NCI-H1417 (cell line): Measurements from ENCODE around the gene NDUFV3.
"Not testable (repeated sequence)": the region's sequence is repeated elsewhere in the genome, so short reads cannot be mapped to it uniquely, and the experiment has no call there.

Experiments used
- DNase-seq, 3 experiments: peaks; one replicate each; lab custom pipeline; 2025; lab: John Stamatoyannopoulos, UW

The NDUFV3 gene

DNA sequence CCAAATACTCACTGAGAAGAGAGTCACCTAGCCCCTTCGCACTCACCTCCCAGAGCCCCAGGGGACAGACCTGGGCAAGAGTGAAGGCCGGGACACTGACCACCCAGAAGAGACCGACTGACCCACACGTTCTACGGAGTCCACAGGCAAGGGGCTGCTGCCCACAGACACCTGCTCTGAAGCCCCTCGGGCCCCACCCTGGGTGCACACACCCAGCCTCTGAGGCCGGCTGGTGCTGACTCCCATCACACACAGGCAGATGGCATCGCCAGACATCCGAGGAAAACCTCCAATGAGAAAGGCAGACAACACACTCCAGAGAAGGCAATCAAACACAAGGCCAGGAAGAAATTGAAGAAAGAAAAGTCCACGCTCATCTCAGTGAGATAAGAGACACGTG lies 35.9 kb upstream of the NDUFV3 start:
- no peak for DNase-seq

DNA sequence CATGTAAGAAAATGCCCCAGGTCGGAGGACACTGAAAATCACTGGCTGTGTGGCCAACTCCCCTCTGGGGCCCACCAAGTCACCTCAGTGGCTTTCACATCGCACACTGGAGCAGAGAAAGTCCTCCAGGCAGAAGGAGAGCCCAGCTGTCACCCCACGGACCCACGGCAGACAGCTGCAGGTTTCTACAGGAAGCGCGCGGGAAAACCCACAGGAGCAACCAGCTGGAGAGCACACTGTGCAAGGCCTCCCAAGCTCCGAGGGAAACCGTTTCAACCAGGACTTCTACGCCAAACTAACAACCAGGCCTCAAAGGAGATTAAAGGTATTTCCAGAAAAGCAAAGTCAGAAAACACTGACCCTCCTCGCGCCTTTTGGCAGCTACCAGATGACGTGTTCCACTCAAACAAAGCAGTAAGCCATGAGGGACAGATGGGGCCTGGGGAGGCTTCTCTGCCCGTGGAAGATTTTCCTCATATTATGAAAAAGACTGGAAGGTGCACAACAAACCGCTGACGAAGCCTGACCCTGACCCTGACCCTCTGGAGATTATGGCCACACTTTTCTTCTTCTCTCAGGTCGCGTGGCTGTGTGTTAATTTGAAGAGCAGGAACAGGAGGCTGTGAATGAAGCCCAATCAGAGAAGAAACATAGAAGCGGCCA lies 34.8 kb upstream of the NDUFV3 start:
- DNase-seq: no peak

DNA sequence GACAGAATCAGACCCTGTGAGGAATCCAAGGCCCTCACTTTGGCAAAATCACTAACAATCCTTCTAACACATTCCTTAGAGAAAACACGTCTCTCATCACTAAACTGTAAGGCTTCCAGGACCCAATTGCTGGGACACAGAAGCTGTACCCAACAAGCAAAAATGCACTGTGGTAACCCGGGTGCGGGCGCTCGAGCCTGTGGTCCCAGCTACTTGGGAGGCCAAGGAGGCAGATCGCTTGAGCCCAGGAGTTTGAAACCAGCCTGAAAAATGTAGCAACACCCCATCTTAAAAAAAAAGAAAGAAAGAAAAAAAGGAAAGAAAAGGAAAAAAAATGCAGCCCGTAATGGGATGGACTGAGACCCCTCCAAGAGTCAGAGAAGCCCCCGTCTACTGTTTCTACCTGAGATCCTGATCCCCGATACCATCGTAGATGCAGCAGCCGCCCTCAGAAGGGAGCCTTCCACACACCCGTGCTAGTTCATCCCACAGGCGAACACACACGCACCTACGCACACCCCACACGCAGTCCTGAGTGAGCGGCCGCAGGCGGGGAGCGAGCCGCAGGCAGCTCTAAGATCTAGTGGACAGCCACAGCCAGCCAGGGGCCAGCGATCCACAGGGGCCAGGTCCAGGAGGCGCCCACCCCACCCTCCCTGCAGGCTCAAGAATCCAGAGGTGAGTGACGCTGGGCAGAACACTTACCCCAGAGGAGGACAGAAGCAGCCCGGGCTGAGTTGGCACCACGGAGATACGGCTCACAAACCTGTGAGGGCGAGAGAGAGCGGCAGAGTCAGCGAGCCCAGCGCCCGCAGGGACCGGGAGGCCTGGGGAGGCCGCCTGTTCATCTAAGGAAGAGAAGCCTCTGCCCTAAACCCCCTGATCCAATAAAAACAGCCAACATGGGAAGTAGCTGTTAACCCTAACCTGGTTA lies 33.9 kb upstream of the NDUFV3 start:
- no peak for DNase-seq

DNA sequence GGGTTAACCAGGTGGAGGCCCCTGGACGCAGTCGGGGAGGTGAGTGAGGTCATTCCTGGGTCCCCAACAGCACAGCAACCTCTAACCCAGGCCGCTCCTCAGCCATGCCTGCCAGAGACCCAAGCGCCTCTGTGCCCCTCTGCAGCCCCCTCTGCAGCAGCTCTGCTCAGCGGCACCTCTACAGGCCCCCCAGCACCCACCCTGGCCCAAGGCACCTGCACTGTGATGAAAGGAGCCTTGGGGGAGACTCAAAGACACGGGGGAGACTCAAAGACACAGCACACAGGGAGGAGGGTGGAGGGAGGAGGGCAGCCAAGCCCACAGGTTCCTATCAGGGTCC lies 33.2 kb upstream of the NDUFV3 start:
- DNase-seq: no peak

DNA sequence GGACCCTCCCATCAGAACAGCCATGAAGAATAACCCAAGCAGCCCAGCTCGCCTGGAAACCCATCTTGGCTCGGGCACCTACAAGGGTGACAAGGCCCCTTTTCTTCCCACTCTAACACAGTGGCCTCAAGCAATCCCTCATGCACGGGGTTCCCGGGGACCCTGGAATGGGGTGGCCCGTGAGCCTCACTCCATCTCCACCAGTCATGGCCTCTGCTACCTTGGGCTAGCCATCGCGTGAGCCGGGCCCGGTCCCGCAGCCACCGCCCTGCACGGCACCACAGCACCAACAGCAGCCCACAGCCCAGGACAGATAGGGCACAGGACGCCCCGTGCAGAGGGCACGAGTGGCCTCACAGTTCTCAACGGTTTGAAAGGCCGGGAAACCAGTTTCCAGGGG lies 32.8 kb upstream of the NDUFV3 start:
- DNase-seq: no peak

DNA sequence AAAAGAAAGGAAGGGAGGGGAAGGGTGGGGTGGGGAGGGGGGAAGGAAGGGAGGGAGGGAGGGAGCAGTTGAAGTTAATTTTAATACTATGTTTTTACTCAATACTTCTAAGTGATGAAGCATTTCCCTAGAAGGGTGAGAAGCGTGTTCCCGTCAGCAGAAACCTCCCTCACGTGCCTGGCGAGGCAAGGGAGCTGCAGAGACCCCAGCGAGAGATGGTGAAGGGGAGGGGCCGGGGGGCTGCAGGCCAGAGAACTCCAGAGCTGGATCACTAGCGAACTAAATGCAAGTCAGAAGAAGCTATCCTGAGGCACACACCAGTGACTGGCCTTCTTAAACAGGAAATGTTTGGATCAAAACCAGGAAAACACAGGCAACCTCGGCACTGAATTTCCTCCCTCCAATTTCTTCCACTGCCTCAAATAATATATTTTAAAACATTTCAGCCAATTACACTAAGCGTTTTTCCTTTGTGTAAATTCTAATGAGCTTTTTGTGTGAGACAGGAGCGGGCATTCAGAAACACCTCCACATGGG lies 31.7 kb upstream of the NDUFV3 start:
- no peak for DNase-seq

DNA sequence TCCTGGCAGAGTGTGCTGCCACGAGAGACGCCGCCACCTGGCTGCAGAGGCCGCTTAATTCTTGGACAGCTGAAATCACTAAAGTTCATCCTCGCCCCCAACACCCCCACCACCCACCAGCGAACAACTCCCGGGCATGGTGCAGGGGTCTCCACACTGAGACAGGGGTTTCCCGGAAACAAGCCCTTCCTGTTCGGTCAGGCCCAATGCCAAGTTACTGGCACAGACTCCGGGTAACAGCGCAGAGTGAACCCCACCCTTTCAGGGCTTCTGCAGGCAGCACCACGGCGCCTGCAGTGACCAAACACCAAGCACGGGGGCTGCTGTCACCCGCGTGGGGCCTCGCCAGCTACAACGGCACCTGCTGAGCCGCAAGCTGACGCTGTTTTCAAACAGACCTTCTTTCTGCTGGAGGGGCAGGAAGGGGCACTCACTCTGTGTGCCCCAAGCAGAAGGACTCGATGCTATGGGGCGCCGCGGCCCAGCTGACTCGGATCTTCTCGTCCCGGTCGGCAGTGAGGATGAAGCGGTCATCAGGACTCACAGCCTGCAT lies 31.2 kb upstream of the NDUFV3 start:
- no peak for DNase-seq

DNA sequence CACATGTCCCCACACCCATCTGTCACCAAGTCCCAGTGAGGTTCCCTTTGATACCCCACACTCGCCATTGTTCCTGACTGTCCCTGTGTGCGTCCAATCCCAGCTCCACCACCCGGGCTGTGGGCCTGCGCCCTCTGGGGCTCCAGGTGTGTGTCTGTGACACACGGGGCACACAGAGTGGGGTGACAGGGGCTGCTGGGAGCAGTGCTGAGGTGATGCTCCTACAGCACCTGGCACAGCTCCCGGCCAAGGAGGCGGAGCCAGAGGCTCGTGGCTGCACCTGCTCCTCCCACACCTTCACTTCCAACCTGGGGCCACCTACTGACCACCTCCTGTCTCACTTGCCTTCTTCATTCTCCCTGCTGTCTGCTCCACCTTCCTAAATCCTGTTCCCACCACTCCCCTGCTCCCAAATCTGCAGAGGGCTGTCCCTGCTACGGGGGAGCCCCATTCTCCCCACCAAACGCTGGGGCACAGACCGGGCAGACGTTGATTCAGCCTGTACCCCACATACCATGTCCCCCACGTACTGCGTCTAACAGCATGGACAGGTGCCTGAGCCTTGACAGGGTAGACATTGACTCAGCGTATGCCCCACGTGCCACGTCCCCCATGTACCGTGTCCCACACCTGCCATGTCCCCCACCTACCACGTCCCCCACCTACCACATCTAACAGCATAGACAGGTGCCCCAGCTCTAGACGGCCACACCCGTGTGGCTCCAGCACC lies 30.2 kb upstream of the NDUFV3 start:
- peak in 1 of 3 experiments; percentile 5 for DNase-seq

DNA sequence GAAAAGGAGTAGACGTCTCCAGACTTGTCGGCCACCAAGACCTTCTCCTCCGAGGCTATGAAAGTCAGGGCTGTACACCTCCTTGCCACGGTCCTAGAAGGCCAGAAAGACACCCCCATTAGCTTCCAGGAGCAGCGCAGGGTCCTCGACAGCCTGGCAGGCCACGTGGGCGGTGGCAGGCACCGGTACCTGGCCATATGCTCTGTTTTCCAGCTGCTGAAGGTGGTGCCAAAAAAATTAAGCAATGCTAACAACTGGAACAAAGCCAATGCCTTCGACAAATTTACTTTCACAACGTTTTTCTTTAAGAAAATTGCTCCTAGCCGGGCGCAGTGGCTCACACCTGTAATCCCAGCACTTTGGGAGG lies 29.6 kb upstream of the NDUFV3 start:
- DNase-seq: no peak

DNA sequence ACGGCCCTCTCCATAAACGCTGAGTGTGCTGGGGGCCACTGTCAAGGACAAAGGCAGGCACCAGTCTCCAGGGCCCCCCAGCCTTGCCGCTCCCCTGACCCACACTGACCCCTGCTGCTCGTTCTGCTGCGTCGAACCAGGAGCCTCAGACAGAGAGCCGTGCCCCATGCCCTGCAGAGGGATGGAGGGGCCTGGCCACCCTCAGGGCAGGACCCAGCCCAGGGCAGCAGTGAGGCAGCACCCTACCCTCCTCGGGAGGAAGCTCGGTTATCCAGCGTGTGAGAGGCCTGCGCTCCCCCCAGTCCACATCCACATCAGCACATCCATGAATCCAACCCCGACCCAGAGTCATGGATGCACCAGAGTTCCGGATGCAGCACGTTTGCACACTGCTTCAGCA lies 28.8 kb upstream of the NDUFV3 start:
- DNase-seq: no peak

DNA sequence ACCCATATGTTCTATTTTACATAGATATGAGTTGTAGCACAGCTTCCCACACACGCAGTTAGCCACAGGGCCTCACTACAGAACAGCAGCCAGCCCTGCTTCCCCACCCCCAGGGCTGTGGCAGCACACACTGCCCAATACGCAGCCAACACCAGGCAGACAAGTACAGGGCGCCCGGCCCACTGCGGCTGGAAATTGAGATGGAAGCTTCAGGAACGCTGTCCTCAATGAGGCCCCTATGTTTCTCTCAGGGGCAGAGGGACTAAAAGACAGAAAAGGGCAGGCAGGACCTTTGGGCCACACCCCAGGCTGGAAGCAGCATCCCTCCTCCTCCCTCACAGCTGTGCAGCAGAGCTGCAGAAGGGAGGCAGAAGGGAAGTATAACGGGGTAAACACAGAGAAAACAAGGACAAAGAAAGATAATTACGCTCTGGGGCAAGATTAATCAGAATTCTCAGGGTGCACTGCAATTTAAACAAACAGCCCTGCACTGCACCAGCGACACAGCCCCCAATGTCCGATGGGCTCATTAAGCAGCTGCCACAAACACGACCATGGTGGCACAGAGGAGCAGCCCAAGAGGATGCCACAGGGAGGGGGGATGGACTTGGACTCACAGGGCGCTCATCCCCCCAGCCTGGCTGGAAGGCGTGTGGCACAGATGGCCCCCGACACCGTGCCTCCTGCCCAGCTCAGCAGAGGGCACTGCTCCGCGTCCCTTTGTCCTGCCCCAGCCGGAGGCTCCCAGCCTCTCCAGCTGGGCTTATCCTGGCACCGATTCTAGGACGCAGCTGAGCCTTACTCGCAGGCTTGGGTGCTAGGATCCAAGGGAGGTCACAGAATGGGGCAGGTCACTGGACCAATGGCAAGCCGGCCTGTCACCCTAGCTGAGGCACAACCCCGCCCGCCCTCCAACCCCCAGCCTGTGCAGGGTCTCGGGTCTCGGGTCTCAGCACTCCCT lies 28.0 kb upstream of the NDUFV3 start:
- peak in 2 of 3 experiments; percentile 38 to 69 for DNase-seq

DNA sequence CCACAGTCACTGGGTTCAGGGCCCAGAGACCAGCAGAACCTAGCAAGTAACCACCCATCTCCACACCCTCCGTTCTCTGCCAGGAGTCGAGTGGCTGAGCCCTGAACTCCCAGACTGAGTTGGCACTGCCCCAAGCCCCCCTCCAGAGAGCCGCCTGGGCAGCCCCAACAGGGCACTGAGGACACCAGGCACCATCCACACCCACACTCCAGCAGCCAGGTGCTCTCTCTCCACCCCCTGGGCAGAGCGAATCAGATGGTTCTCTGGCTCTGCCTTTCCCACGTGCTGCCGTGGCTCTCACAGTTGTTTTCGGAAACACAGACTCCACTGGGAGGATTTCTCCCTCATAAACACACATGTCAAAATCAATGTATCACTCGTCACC lies 27.3 kb upstream of the NDUFV3 start:
- DNase-seq: peak in 2 of 3 experiments; percentile 66 to 81

DNA sequence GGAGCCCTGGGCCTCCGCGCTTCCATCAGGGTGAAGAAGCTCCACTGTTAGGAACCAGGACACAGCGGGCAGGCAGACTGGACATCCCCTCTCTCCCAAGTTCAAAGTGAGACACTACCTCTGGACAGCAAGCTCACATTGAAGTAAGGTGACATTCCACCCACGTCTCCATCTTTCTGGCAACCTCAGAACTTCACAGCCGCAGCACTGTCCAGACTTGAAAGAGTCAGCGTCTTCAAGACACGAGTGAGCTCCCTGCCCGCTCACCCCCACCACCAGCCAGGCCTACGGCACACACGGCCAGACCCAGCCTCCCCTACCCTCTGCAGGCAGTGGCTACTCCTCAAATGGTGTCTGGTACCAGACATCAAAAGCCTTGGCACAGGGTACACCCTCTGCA lies 24.9 kb upstream of the NDUFV3 start:
- DNase-seq: no peak

DNA sequence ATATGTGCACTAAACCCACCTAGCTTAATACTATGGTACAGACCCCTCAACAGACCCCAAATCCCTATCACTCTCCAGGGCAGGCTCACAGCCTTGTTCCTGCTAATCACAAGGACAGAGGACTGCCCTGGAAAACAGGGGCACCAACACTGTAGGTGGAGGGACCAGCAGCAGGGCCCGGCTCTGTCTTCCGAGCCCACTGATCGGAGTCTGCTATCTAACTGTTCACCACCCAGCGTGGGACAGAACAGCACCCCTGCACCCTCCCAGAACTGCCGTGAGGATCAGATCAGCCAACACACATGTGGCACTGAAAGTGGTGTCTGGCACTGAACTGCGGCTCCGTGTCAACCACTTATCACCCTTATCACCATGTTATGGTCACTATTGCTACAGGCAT lies 20.0 kb upstream of the NDUFV3 start:
- DNase-seq: no peak

DNA sequence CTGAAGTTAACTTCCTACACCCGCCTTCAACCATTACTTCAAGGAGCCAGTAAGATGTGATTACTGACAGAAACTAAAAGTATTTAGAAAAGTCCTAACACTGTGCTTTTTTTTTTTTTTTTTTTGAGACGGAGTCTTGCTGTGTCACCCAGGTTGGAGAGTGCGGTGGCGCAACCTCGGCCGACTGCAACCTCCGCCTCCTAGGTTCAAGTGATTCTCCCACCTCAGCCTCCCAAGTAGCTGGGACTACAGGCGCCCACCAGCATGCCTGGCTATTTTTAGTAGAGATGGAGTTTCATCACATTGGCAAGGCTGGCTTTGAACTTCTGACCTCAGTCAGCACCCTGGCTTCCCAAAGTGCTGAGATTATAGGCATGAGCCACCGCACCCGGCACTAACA lies 17.3 kb upstream of the NDUFV3 start:
- DNase-seq: not testable (repeated sequence)

DNA sequence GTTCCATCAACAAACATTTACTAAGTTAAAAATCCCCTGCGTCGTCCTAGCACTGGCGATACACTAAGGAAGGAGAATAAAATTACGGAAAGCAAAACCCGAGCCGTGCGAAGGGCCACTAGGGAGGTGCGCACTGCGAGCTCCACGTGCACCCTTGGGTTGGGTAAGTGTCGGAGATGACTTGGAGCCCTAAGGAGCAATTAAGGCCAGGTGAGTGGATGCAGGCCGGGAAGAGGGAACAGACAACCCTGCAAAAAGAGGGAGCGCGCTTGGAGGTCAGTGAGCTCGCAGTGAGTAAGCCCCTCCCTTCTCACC lies 14.5 kb upstream of the NDUFV3 start:
- DNase-seq: no peak

DNA sequence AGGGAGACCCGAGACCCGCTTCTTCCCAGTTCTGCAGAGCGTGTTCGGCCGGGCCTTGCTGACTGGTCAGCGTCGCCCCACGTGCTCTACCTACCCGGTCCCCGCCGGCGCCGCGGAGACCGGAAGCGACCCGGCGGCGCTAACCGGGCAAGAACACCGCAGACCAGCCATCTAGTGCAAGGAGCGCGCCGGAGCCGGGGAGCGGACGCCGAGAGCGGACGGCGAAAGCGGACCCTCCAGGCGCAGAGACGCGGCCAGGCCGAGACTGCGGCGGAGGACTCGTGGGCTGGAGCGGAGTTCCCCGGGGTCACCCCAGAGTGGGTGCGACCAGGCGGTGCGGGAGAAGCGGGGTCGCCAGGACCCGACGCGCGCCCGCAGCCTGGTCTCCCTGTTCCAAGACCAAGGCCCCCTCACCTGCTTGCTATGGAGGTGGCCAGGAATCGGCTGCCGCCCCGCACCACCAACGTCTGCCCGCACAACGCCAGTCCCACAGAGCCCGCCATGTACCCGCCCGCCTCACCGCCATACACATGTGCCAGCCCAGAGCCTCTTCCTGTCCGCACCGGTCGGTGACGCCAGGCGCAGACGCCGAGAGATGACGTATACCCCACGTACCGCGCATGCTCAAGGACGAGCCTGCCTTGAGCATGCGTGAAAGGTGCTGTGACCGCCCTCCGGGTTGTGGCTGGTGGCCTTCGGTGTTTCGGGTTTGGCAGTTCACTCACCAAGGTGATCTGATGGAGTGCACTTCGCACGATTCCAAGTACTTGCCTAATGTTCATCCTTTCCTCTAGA lies 13.9 kb upstream of the NDUFV3 start, which contains the start of gene WDR4:
Gene WDR4 (minus strand): TSS at position 547 of the 795 bp plus-strand sequence. CDS start 44 bp downstream, at position 503.
- peak; percentile 98 to 99 (median 99) for DNase-seq

DNA sequence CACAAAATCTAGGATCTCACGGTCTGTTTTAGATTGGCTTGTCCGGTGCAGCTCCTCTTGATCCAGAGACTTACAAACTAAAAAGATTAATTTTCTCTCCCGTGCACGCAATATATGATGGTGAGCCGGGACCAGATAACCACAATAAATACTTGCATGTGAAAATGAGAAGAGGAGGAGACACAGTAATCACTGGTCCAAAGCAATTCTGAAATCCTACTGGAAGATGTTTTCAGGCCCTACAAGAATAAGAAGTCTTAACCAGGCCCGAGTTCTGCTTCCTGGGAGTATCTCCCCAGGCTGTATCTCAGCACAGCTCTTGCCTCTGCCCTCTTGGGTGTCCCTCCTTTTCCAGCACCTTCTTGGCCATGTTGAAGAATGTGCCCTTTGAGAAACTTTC lies 12.8 kb upstream of the NDUFV3 start:
- DNase-seq: no peak

DNA sequence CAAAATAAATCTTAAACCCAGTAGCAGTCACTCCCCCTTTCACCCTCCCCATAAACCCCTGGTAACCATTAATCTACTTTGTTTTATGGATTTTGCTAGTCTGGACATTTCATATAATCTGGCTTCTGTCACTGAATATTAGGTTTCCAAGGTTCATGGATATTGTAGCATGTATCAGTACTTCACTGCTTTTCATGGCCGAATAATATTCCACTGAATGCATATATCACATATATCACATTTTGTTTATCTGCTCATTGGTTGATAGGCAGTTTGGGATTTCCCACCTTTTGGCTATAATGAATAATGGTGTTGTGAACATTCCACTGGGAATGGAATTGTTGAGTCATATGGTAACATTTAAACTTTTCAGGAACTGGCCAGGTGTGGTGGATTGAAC lies 9.2 kb upstream of the NDUFV3 start:
- DNase-seq: no peak

DNA sequence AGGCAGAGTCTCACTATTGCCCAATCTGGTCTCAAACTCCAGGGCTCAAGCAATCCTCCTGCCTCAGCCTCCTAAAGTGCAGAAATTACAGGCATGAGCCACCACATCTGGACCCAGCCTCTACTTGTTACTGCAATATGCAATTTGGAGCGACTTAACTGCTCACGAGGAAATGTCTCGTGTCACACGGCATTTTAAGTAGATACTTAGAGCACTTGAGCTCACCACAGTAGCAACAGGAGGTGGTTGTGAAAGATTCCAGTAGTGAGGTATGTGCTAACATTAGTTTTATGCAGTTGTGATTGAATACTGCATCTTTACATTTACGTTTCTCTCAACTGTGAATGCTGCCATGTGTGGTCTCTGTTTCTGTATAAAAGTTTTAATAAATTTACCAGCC lies 5.8 kb upstream of the NDUFV3 start:
- DNase-seq: peak in 1 of 3 experiments; percentile 12
